H1 (cell line): ENCODE data around the gene PIP5K1B. TPM values are rescaled to one million over a fixed set of nuclear protein-coding genes. Genes with fewer than 3 reads are reported as not detected.
A peak's percentile ranks its signal among the peaks of the same experiment; 100 is the strongest.

Source experiments
- CTCF ChIA-PET: fragments of 300-600 bp; sonication (Branson Sonifier 250); formaldehyde crosslinking; loops from one replicate; lab custom pipeline; 2021; ENCODE audit not compliant: partially characterized antibody; lab: Charles Lee
- POLR2A ChIA-PET: fragments of 300-600 bp; sonication (Branson Sonifier 250); formaldehyde crosslinking; loops from one replicate; lab custom pipeline; 2021; ENCODE audit warnings: inconsistent platforms; ENCODE audit not compliant: partially characterized antibody; lab: Charles Lee
- DNase-seq, 2 experiments: peaks; one replicate each; pipeline versions ENCODE4 v3.0.0 to v3.0.0-alpha.2; 2010 to 2022; ENCODE audit warnings: low spot score in 2 of 2, low read depth in 1 of 2, mixed read lengths in 1 of 2
- FAIRE-seq: peaks from 2 replicates; lab custom pipeline; 2011; peaks lifted over from hg19 to GRCh38; lab: Jason Lieb, UNC
- H2AFZ ChIP-seq: 2 replicates; pipeline ENCODE4 v1.8.1; 2012; ENCODE audit warnings: low read length, inconsistent platforms
- H2AK5ac ChIP-seq: 2 replicates; pipeline ENCODE4 v1.6.1; 2013; ENCODE audit warnings: low read depth, low read length
- H2BK120ac ChIP-seq: replicated peaks from 2 replicates; pipeline ENCODE3; 2013; ENCODE audit warnings: low read depth, low read length, inconsistent platforms
- H2BK12ac ChIP-seq: 2 replicates; pipeline ENCODE4 v1.6.1; 2013; ENCODE audit warnings: low read depth, low read length
- H2BK15ac ChIP-seq: 2 replicates; pipeline ENCODE4 v1.6.1; 2013; ENCODE audit warnings: low read length
- H2BK20ac ChIP-seq: 2 replicates; pipeline ENCODE4 v1.6.1; 2013; ENCODE audit warnings: low read length
- H2BK5ac ChIP-seq: 2 replicates; pipeline ENCODE4 v1.6.1; 2013; ENCODE audit warnings: low read depth, low read length
- H3K14ac ChIP-seq: 2 replicates; pipeline ENCODE4 v1.6.1; 2013; ENCODE audit warnings: inconsistent platforms; ENCODE audit not compliant: insufficient read length
- H3K18ac ChIP-seq: 2 replicates; pipeline ENCODE4 v1.6.1; 2013; ENCODE audit warnings: low read length; ENCODE audit errors: extremely low read depth
- H3K23ac ChIP-seq: 2 replicates; pipeline ENCODE4 v1.6.1; 2013; ENCODE audit warnings: inconsistent platforms; ENCODE audit not compliant: insufficient read length
- H3K23me2 ChIP-seq: 2 replicates; pipeline ENCODE4 v1.6.1; 2013; ENCODE audit warnings: low read depth, low read length
- H3K27ac ChIP-seq: 2 replicates; pipeline ENCODE4 v1.6.1; 2011; ENCODE audit warnings: low read depth, low read length, inconsistent platforms
- H3K27me3 ChIP-seq, 4 experiments: replicated peaks in 1 of 4; 1 replicate in 1 of 4; 2 replicates in 3 of 4; pipeline versions ENCODE4 v1.6.1 to v1.8.1; 2011 to 2013; ENCODE audit warnings: low read length in 3 of 4, mild to moderate bottlenecking in 3 of 4, inconsistent platforms in 2 of 4, mixed read lengths in 2 of 4, moderate library complexity in 1 of 4; ENCODE audit not compliant: control insufficient read depth in 3 of 4, insufficient read depth in 3 of 4; ENCODE audit errors: extremely low read depth in 1 of 4
- H3K36me3 ChIP-seq, 4 experiments: 2 replicates each; pipeline versions ENCODE4 v1.6.1 to v1.8.1; 2011 to 2013; ENCODE audit warnings: mild to moderate bottlenecking in 4 of 4, low read length in 3 of 4, moderate library complexity in 2 of 4, control low read depth in 1 of 4, inconsistent platforms in 1 of 4; ENCODE audit not compliant: insufficient read depth in 4 of 4, control insufficient read depth in 2 of 4
- H3K4ac ChIP-seq: replicated peaks from 2 replicates; pipeline ENCODE3; 2013; ENCODE audit warnings: low read length, low read depth, mixed read lengths, inconsistent platforms; ENCODE audit not compliant: insufficient read length
- H3K4me1 ChIP-seq, 4 experiments: replicated peaks in 1 of 4; 1 replicate in 1 of 4; 2 replicates in 3 of 4; pipeline versions ENCODE4 v1.6.1 to v1.8.1; 2011 to 2013; ENCODE audit warnings: low read length in 3 of 4, inconsistent platforms in 2 of 4, mixed read lengths in 1 of 4; ENCODE audit not compliant: insufficient read depth in 4 of 4, control insufficient read depth in 3 of 4
- H3K4me2 ChIP-seq, 2 experiments: 2 replicates each; pipeline versions ENCODE4 v1.6.1 to v1.8.1; 2011 to 2013; ENCODE audit warnings: low read depth in 2 of 2, low read length in 2 of 2, control low read depth in 1 of 2, inconsistent platforms in 1 of 2, mild to moderate bottlenecking in 1 of 2; ENCODE audit not compliant: insufficient read depth in 1 of 2
- H3K4me3 ChIP-seq, 4 experiments: fragments of 200-600, 300-600 bp in 1 of 4; sonication (generic), shearing (Covaris generic), sonication (Bioruptor Twin) in 1 of 4; 2 replicates each; pipeline versions ENCODE4 v1.5.1 to v1.8.1; 2011 to 2016; ENCODE audit warnings: low read length in 4 of 4, low read depth in 3 of 4, control low read depth in 2 of 4, inconsistent platforms in 2 of 4, mild to moderate bottlenecking in 2 of 4, mixed read lengths in 1 of 4, moderate library complexity in 1 of 4; ENCODE audit not compliant: insufficient read depth in 2 of 4; ENCODE audit errors: extremely low read depth in 1 of 4
- H3K56ac ChIP-seq: replicated peaks from 2 replicates; pipeline ENCODE3; 2013; ENCODE audit warnings: low read depth, mild to moderate bottlenecking, mixed read lengths, low read length, inconsistent platforms; ENCODE audit not compliant: insufficient read length
- H3K79me1 ChIP-seq: 2 replicates; pipeline ENCODE4 v1.6.1; 2013; ENCODE audit warnings: low read depth, low read length, control low read depth
- H3K79me2 ChIP-seq, 2 experiments: 2 replicates each; pipeline versions ENCODE4 v1.6.1 to v1.8.1; 2012 to 2013; ENCODE audit warnings: low read length in 2 of 2, mild to moderate bottlenecking in 2 of 2, inconsistent platforms in 1 of 2; ENCODE audit not compliant: insufficient read depth in 2 of 2, control insufficient read depth in 1 of 2
- H3K9ac ChIP-seq, 4 experiments: replicated peaks in 1 of 4; 1 replicate in 1 of 4; 2 replicates in 3 of 4; pipeline versions ENCODE4 v1.6.1 to v1.8.1; 2011 to 2013; ENCODE audit warnings: low read depth in 3 of 4, low read length in 3 of 4, control low read depth in 2 of 4, mild to moderate bottlenecking in 2 of 4, moderate library complexity in 2 of 4, inconsistent platforms in 1 of 4; ENCODE audit errors: extremely low read depth in 1 of 4
- H3K9me3 ChIP-seq, 2 experiments: 2 replicates each; pipeline versions ENCODE4 v1.6.1 to v1.8.1; 2012 to 2013; ENCODE audit warnings: mild to moderate bottlenecking in 2 of 2, moderate library complexity in 2 of 2, control low read depth in 1 of 2, inconsistent platforms in 1 of 2, low read depth in 1 of 2, low read length in 1 of 2, mixed read lengths in 1 of 2; ENCODE audit not compliant: insufficient read depth in 2 of 2
- H4K20me1 ChIP-seq, 2 experiments: replicated peaks in 1 of 2; 2 replicates each; pipeline versions ENCODE3 to v1.8.1; 2011 to 2013; ENCODE audit warnings: inconsistent platforms in 2 of 2, low read length in 2 of 2, mild to moderate bottlenecking in 1 of 2; ENCODE audit not compliant: insufficient read depth in 2 of 2, control insufficient read depth in 1 of 2
- H4K5ac ChIP-seq: 2 replicates; pipeline ENCODE4 v1.6.1; 2013; ENCODE audit warnings: low read length, low read depth, mixed read lengths, inconsistent platforms; ENCODE audit not compliant: insufficient read length
- H4K8ac ChIP-seq: 2 replicates; pipeline ENCODE4 v1.8.0; 2013; ENCODE audit warnings: mild to moderate bottlenecking, moderate library complexity, low read length, inconsistent platforms; ENCODE audit not compliant: insufficient read depth; ENCODE audit errors: extremely low read depth
- H4K91ac ChIP-seq: replicated peaks from 2 replicates; pipeline ENCODE3; 2013; ENCODE audit warnings: low read length, mixed read lengths, inconsistent platforms; ENCODE audit not compliant: insufficient read length
- ATF3 ChIP-seq: IDR thresholded peaks from 2 replicates; pipeline ENCODE4 v1.6.1; 2011; ENCODE audit warnings: low read depth, mild to moderate bottlenecking, low read length; ENCODE audit not compliant: insufficient read depth
- BCL11A ChIP-seq, 2 experiments: IDR thresholded peaks; one replicate each; pipeline ENCODE4 v1.6.1; 2011; ENCODE audit warnings: low read depth in 2 of 2, low read length in 2 of 2, mild to moderate bottlenecking in 2 of 2
- CBX8 ChIP-seq: fragments of 300-800, 300-1000 bp; sonication (generic); IDR thresholded peaks from 2 replicates; pipeline ENCODE4 v1.7.1; 2016; ENCODE audit warnings: low read depth, low read length, borderline replicate concordance
- FOSL1 ChIP-seq: IDR thresholded peaks from 2 replicates; pipeline ENCODE4 v1.6.1; 2011; ENCODE audit warnings: mild to moderate bottlenecking, low read depth, low read length, moderate library complexity; ENCODE audit not compliant: insufficient read depth
- POLR2AphosphoS5 ChIP-seq: IDR thresholded peaks from 2 replicates; pipeline ENCODE4 v1.6.1; 2011; ENCODE audit warnings: low read depth, low read length
- RNF2 ChIP-seq: fragments of 200-900, 300-1000 bp; sonication (generic); IDR thresholded peaks from 2 replicates; pipeline ENCODE4 v1.7.1; 2016; ENCODE audit warnings: borderline replicate concordance, low read depth, mild to moderate bottlenecking, antibody characterized with exemption, low read length; ENCODE audit not compliant: poor library complexity, severe bottlenecking; ENCODE audit errors: missing control alignments
- SAP30 ChIP-seq: fragments of 300-600 bp; sonication (generic); IDR thresholded peaks from 2 replicates; pipeline ENCODE4 v1.7.1; 2012; ENCODE audit warnings: low read length, moderate library complexity, mild to moderate bottlenecking, inconsistent platforms; ENCODE audit not compliant: insufficient read depth, insufficient replicate concordance
- TAF7 ChIP-seq: optimal IDR thresholded peaks from 2 replicates; pipeline ENCODE3; 2011; ENCODE audit warnings: low read depth, mild to moderate bottlenecking, inconsistent platforms, low read length, moderate library complexity, borderline replicate concordance
- YY1 ChIP-seq: IDR thresholded peaks from 2 replicates; pipeline ENCODE4 v1.6.1; 2011; ENCODE audit warnings: low read depth, mild to moderate bottlenecking, low read length
- WGBS, 2 experiments: shearing (Covaris generic) in 1 of 2; methylation state at CpG; one replicate each; pipeline versions ENCODE4 v1.1.6 to v1.1.7; 2013 to 2015; ENCODE audit warnings: low lambda C conversion rate in 2 of 2, mixed read lengths in 2 of 2, inconsistent platforms in 1 of 2, low coverage in 1 of 2, missing lambda C conversion rate in 1 of 2; ENCODE audit not compliant: insufficient replicate concordance in 2 of 2, insufficient coverage in 1 of 2, insufficient read length in 1 of 2; ENCODE audit errors: extremely low coverage in 1 of 2, missing lambda C conversion rate in 1 of 2; 5-methylcytosine and 5-hydroxymethylcytosine counted together
- polyA plus RNA-seq, 7 experiments: library from polyadenylated mRNA; depleted of rRNA in 3 of 7; stranded (reverse) in 5 of 7; unstranded in 2 of 7; fragments of >200 nt in 5 of 7; fragments of 200-250 nt in 2 of 7; gene quantifications; 1 replicate in 5 of 7; 2 replicates in 1 of 7; 4 replicates in 1 of 7; pipeline versions ENCODE4 v1.2.1 to v1.2.3, GENCODE V29; 2011 to 2013; ENCODE audit warnings: missing spikeins in 2 of 7, mixed read lengths in 2 of 7
- total RNA-seq: library from RNA; stranded (reverse); fragmentation: NEBNext Ultra II Directional; extraction: Animal tissue kit (Norgen Biotek cat#: 25700); gene quantifications from 2 replicates; pipeline ENCODE4 v1.2.1, GENCODE V29; 2021

Gene PIP5K1B
- total and polyA plus RNA-seq, 2 of the 8 experiments (the other 6 are each of a cell fraction or from before 2014, with no cell fraction given), result 4.7 to 7.7 TPM

- WGBS, 2 experiments, result 95% methylated on average over 26 of the region's 26 CpGs; no CpG with 5 or more reads in 1 of the 2 experiments
- no peak overlapping the region for H3K56ac ChIP-seq
- POLR2A ChIA-PET, result no interaction called here
- H3K4me1 ChIP-seq, result peaks cover 0 to 9% (median 6%) of the 10 kb centered on the region in 4 experiments; a peak in 4 of 7 replicates
- H3K4ac ChIP-seq, result peak overlapping the region; percentile 49
- FAIRE-seq (no peak), DNase-seq (no peak)
- peaks cover 0 to 8% of the 10 kb centered on the region in 2 experiments; a peak in 1 of 4 replicates for H3K9me3 ChIP-seq
- H3K4me3 ChIP-seq, result no peak overlapping the region
- H3K23ac ChIP-seq, result no peak overlapping the region
- no peaks in the 10 kb centered on the region for H3K79me1 ChIP-seq
- 0 out of 2 replicates have a peak overlapping the region, but pooled peaks have one; percentile 10 for H4K8ac ChIP-seq
- no peak overlapping the region for H3K14ac ChIP-seq
- H3K79me2 ChIP-seq, result no peaks in the 10 kb centered on the region
- H4K91ac ChIP-seq, result no peak overlapping the region
- no peaks in the 10 kb centered on the region; a peak in 1 of 7 replicates for H3K27me3 ChIP-seq
- CTCF ChIA-PET, result interaction anchor here (0.6 to 2.5 kb wide), 5 partner anchors 14 to 596 kb away, joined by 3 to 8 read pairs (median 4); partner anchors contain the start of gene FXN
- H4K20me1 ChIP-seq, result no peaks in the 10 kb centered on the region
- H3K36me3 ChIP-seq, result no peaks in the 10 kb centered on the region
- H3K23me2 ChIP-seq, result no peaks in the 10 kb centered on the region
- H3K9ac ChIP-seq, result no peak overlapping the region
- H2BK15ac ChIP-seq, result no peak overlapping the region
- H3K18ac ChIP-seq, result no peak overlapping the region
- H2BK12ac ChIP-seq, result no peak overlapping the region
- no peak for TF ChIP-seq TAF7
- no peak for TF ChIP-seq SAP30
- no peak for TF ChIP-seq ATF3
- no peak for TF ChIP-seq POLR2AphosphoS5
- no peak for TF ChIP-seq BCL11A (IDR thresholded peaks at IDR 0.05; ENCODE audit: low read depth in 2 of 2, low read length in 2 of 2)
- TF ChIP-seq CBX8, result no peak
- TF ChIP-seq FOSL1, result no peak
- TF ChIP-seq RNF2, result no peak
- TF ChIP-seq YY1, result no peak
- H2AK5ac ChIP-seq, result no peak overlapping the region
- H3K27ac ChIP-seq, result no peak overlapping the region
- H2BK120ac ChIP-seq, result no peak overlapping the region
- H4K5ac ChIP-seq, result no peak overlapping the region
- H2BK20ac ChIP-seq, result no peak overlapping the region
- no peak overlapping the region for H2AFZ ChIP-seq
- H3K4me2 ChIP-seq, result no peak overlapping the region
- no peak overlapping the region for H2BK5ac ChIP-seq
Measured at GRCh38 chr9:69013382-69013727, 308.3 kb downstream of the PIP5K1B start.
